Stimulated activated CD4-positive, alpha-beta T cell treated with anti-CD3 and anti-CD28 coated beads, Interleukin-15, amount 100 ng/mL, for 48 hours (primary cell): Measurements from ENCODE around the gene ACE.

ENCODE experiments used
- DNase-seq, 2 donors: peaks; one replicate each; pipeline ENCODE4 v3.0.0-alpha.2; 2020; ENCODE audit warnings: low read depth in 2 of 2

The ACE gene

GRCh38 chr17:63474586-63475460, 2.0 kb upstream of the ACE start:
- DNase-seq = no peak

GRCh38 chr17:63475491-63476412, 1.1 kb upstream of the ACE start:
- DNase-seq = no peak

- DNase-seq = no peak
Observed at GRCh38 chr17:63476459-63476853, 405 bp upstream of the ACE start.

- DNase-seq = no peak
Observed at GRCh38 chr17:63477480-63478440, 899 bp downstream of the ACE start.

- peak; percentile 52 to 73 for DNase-seq
Observed at GRCh38 chr17:63478814-63479494, 2.1 kb downstream of the ACE start.

GRCh38 chr17:63479495-63480184, 2.8 kb downstream of the ACE start:
- DNase-seq = no peak

GRCh38 chr17:63480192-63480784, 3.4 kb downstream of the ACE start:
- DNase-seq = no peak

GRCh38 chr17:63480826-63481487, 4.1 kb downstream of the ACE start:
- DNase-seq = no peak

GRCh38 chr17:63481488-63481870, 4.6 kb downstream of the ACE start:
- no peak for DNase-seq

- DNase-seq = no peak
Observed at GRCh38 chr17:63482509-63482908, 5.6 kb downstream of the ACE start.

- no peak for DNase-seq
Observed at GRCh38 chr17:63483038-63483437, 6.2 kb downstream of the ACE start.

- DNase-seq = no peak
Observed at GRCh38 chr17:63483655-63484575, 7.1 kb downstream of the ACE start.

GRCh38 chr17:63486317-63487013, 9.6 kb downstream of the ACE start:
- no peak for DNase-seq

GRCh38 chr17:63487014-63487339, 10.1 kb downstream of the ACE start:
- DNase-seq = no peak

- no peak for DNase-seq
Observed at GRCh38 chr17:63488851-63489250, 12.0 kb downstream of the ACE start.

GRCh38 chr17:63489291-63489690, 12.4 kb downstream of the ACE start:
- no peak for DNase-seq

- no peak for DNase-seq
Observed at GRCh38 chr17:63490329-63490728, 13.5 kb downstream of the ACE start.

GRCh38 chr17:63490858-63491400, 14.1 kb downstream of the ACE start:
- DNase-seq = no peak
